ENCODE data around the gene NTPCR.
A peak's percentile ranks its signal among the peaks of the same experiment; 100 is the strongest.
"Not testable (repeated sequence)": the region's sequence is repeated elsewhere in the genome, so short reads cannot be mapped to it uniquely, and the experiment has no call there.

Gene NTPCR

GRCh38 chr1:232923739-232924386 lies 26.5 kb upstream of the NTPCR start:
- Histone ChIP-seq H3K9me3 (ENCODE audit: severe bottlenecking) (no peaks in the 10 kb centered on the region), H3K36me3 (no peaks in the 10 kb centered on the region), H3K4me3 (ENCODE audit: low read depth, low read length) (no peak overlapping the region), H3K27me3 (ENCODE audit: insufficient read depth, low read depth, severe bottlenecking) (no peaks in the 10 kb centered on the region), H3K27ac (no peak overlapping the region)
- DNase-seq, result no peak
- no peak for TF ChIP-seq CTCF (IDR thresholded peaks at IDR 0.05; ENCODE audit: low read depth, low read length)

- H3K27ac ChIP-seq, result no peak overlapping the region
- H3K36me3 ChIP-seq, result no peaks in the 10 kb centered on the region
- no peaks in the 10 kb centered on the region for H3K9me3 ChIP-seq (ENCODE audit: severe bottlenecking)
- H3K4me3 ChIP-seq (ENCODE audit: low read depth, low read length), result no peak overlapping the region
- DNase-seq, result no peak
- H3K27me3 ChIP-seq (ENCODE audit: insufficient read depth, low read depth, severe bottlenecking), result no peaks in the 10 kb centered on the region
- TF ChIP-seq CTCF (IDR thresholded peaks at IDR 0.05; ENCODE audit: low read depth, low read length), result no peak
These were observed 25.5 kb upstream of the NTPCR start for GRCh38 chr1:232924874-232925273.

- H3K4me3 ChIP-seq (ENCODE audit: low read depth, low read length), result no peak overlapping the region
- no peak for TF ChIP-seq CTCF (IDR thresholded peaks at IDR 0.05; ENCODE audit: low read depth, low read length)
- no peaks in the 10 kb centered on the region for H3K36me3 ChIP-seq
- peak; percentile 52 for DNase-seq
- H3K27ac ChIP-seq, result peak overlapping the region; percentile 53
- no peaks in the 10 kb centered on the region for H3K9me3 ChIP-seq (ENCODE audit: severe bottlenecking)
- no peaks in the 10 kb centered on the region for H3K27me3 ChIP-seq (ENCODE audit: insufficient read depth, low read depth, severe bottlenecking)
These were observed 24.8 kb upstream of the NTPCR start for GRCh38 chr1:232925421-232926220.

- H3K9me3 ChIP-seq (ENCODE audit: severe bottlenecking); H3K36me3 ChIP-seq; H3K4me3 ChIP-seq (ENCODE audit: low read depth, low read length); H3K27ac ChIP-seq; H3K27me3 ChIP-seq (ENCODE audit: insufficient read depth, low read depth, severe bottlenecking); DNase-seq: not testable (repeated sequence)
These were observed 23.2 kb upstream of the NTPCR start for GRCh38 chr1:232927166-232927565.

- H3K27me3 ChIP-seq (ENCODE audit: insufficient read depth, low read depth, severe bottlenecking), result no peaks in the 10 kb centered on the region
- no peak for DNase-seq
- no peaks in the 10 kb centered on the region for H3K9me3 ChIP-seq (ENCODE audit: severe bottlenecking)
- H3K27ac ChIP-seq, result peak overlapping the region; percentile 76
- H3K4me3 ChIP-seq (ENCODE audit: low read depth, low read length), result no peak overlapping the region
- H3K36me3 ChIP-seq, result no peaks in the 10 kb centered on the region
- TF ChIP-seq CTCF (IDR thresholded peaks at IDR 0.05; ENCODE audit: low read depth, low read length), result no peak
These were observed 22.4 kb upstream of the NTPCR start for GRCh38 chr1:232927830-232928505.

Measured in WERI-Rb-1 (cell line).